ENCODE measurements around the gene GCN1.

DNA sequence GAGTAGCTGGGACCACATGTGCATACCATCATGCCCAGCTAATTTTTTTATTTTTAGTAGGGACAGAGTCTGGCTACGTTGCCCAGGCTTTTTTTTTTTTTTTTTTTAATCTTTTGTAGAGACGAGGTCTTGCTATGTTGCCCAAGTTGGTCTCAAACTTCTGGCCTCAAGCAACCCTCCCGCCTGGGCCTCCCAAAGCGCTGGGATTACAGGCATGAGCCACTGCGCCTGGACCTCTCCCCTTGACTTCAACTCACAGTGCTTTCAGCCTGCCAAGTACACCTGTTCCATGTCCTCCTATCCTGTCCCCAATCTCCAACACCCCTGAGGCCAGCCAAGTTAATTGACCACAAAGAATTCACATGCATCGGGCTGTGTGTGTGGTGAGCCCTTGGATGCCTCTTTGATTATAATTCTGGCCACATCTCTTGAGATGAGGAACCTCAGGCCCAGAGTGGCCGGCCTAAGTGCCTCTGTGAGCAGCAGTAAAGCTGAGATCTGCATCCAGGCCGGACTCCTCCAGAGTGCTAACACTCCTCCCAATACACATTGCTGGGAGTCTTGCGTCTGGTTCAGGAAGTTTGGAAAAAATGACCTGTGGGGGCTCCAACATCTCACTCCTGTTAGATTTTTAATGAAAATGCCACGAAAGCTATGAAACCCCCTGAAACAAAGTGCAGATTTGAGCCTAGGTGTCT lies 84.8 kb downstream of the GCN1 start:
- TF ChIP-seq CTCF (IDR thresholded peaks at IDR 0.05; ENCODE audit: low read depth, low read length) (no peak), POLR2A (IDR thresholded peaks at IDR 0.05; ENCODE audit: extremely low read depth, insufficient read length) (no peak)

Measured in NB4 (cell line).